Cortex of kidney (tissue), 1 donor: ENCODE data around the gene MRPL18.

Experiments used
- DNase-seq: peaks from one replicate; lab custom pipeline; 2025; lab: John Stamatoyannopoulos, UW

MRPL18 gene

DNA sequence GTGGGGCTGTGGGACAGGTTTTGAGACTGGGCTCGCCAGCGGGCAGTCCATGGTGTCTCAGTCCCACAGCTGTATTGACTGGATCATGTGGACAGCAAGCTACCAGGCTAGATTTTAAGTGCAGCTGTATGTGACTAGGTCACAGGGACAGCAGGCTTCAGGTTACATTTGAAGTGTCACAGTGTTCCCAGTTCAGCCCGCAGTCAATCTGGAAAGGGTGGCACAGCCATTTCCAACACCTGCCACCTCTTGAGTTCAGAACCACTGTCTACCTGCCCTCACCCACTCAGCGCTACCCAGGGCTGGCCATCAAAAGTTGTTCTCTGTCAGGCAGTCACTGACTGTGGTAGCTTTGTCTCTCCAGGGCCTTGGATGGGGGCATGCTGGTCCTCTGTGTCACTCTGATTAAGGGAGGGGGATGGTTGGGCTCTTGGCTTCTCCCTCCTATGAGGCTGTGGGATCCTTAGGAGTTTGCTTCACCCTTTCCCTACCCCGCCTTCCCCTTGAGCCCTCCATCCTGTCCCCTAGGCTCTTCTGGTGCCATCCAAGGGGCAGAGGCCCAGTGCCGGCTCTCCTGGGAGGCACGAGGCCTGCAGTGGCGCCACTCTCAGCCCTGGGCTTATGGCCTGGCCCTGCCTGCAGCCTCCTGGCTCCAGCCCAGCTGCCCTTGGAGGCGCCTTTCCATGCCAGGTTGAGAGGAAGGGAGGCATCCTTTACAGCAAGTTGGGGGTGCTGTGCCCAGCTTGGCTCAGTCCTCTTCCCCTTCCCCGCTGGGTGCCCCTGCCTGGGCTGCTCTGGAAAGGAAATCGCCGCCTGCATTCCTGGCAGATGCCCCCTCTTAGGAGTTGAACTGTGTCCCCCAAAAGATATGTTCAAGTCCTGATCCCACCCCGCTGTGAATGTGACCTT lies 54.7 kb downstream of the MRPL18 start:
- DNase-seq, result no peak
